Panc1 (cell line): Measurements from ENCODE around the gene OR4D1. TPM values are rescaled to one million over a fixed set of nuclear protein-coding genes. Genes with fewer than 3 reads are reported as not detected.

Experiments
- ATAC-seq: fragments of 200-7000 bp; cut with Tn5 transposase; 2 replicates; pipeline ENCODE4 v1.9.1; 2020; ENCODE audit warnings: mild to moderate bottlenecking, moderate library complexity
- BruUV-seq: library from RNA; stranded (reverse); fragments of 400-500 nt; replicated peaks from 2 replicates; lab custom pipeline; 2021; lab: Mats Ljungman, UMichigan
- CTCF ChIA-PET: fragments of 300-600 bp; sonication (Branson Sonifier 250); formaldehyde crosslinking; loops from one replicate; lab custom pipeline; 2022; ENCODE audit warnings: antibody characterized with exemption; lab: Charles Lee
- POLR2A ChIA-PET: fragments of 300-600 bp; sonication (Branson Sonifier 250); formaldehyde crosslinking; loops from one replicate; lab custom pipeline; 2022; ENCODE audit warnings: antibody characterized with exemption; lab: Charles Lee
- DNase-seq: peaks from one replicate; pipeline ENCODE4 v3.0.0-alpha.2; 2010; ENCODE audit warnings: low read depth, low spot score
- H3K27ac ChIP-seq: 2 replicates; pipeline ENCODE4 v1.5.1; 2011; ENCODE audit warnings: mild to moderate bottlenecking, low read length, inconsistent platforms
- H3K27me3 ChIP-seq: fragments of 200-500 bp; sonication (Bioruptor generic); 2 replicates; pipeline ENCODE4 v1.6.0; 2014; ENCODE audit warnings: low read length, inconsistent platforms; ENCODE audit not compliant: control insufficient read depth, insufficient read depth
- H3K36me3 ChIP-seq: fragments of 200-500 bp; sonication (Bioruptor generic); 2 replicates; pipeline ENCODE4 v1.5.1; 2014; ENCODE audit warnings: inconsistent platforms, mild to moderate bottlenecking, low read length, moderate library complexity; ENCODE audit not compliant: control insufficient read depth, insufficient read depth
- H3K4me1 ChIP-seq: 2 replicates; pipeline ENCODE4 v1.5.1; 2011; ENCODE audit warnings: inconsistent platforms, mild to moderate bottlenecking, low read length, moderate library complexity; ENCODE audit not compliant: control insufficient read depth, insufficient read depth
- H3K4me3 ChIP-seq, 2 experiments: 2 replicates each; pipeline ENCODE4 v1.5.1; 2011 to 2012; ENCODE audit warnings: low read depth in 2 of 2, low read length in 2 of 2, mild to moderate bottlenecking in 2 of 2, inconsistent platforms in 1 of 2, moderate library complexity in 1 of 2
- H3K9me3 ChIP-seq: fragments of 200-500 bp; sonication (Bioruptor generic); 2 replicates; pipeline ENCODE4 v1.5.1; 2014; ENCODE audit warnings: low read depth, mild to moderate bottlenecking, inconsistent platforms, low read length, moderate library complexity; ENCODE audit not compliant: control insufficient read depth, insufficient read depth
- POLR2AphosphoS5 ChIP-seq: IDR thresholded peaks from 2 replicates; pipeline ENCODE4 v1.6.1; 2012; ENCODE audit warnings: mild to moderate bottlenecking, low read depth, low read length, moderate library complexity
- REST ChIP-seq, 2 experiments: IDR thresholded peaks; 2 replicates each; pipeline ENCODE4 v1.6.1; 2011 to 2012; ENCODE audit warnings: low read depth in 2 of 2, control low read depth in 1 of 2, low read length in 1 of 2, mild to moderate bottlenecking in 1 of 2, moderate library complexity in 1 of 2; ENCODE audit not compliant: insufficient read depth in 1 of 2
- SIN3A ChIP-seq: IDR thresholded peaks from 2 replicates; pipeline ENCODE4 v1.6.1; 2012; ENCODE audit warnings: low read depth, mild to moderate bottlenecking, low read length, moderate library complexity, borderline replicate concordance; ENCODE audit not compliant: insufficient read depth
- TCF7L2 ChIP-seq: IDR thresholded peaks from 2 replicates; pipeline ENCODE4 v1.6.1; 2011; ENCODE audit warnings: mild to moderate bottlenecking, low read depth, low read length, inconsistent platforms
- in situ Hi-C: cut with HindIII; loops from 2 replicates; pipeline ENCODE4 v1.10.0; 2016; ENCODE audit warnings: low sequenced_read_pairs, low pct_unique_long_range_greater_than_20kb
- intact Hi-C: fragments of 100-400 bp; cut with micrococcal nuclease; formaldehyde crosslinking; loops from one replicate; pipeline ENCODE4 v1.10.0; 2022; ENCODE audit not compliant: unreplicated experiment
- total RNA-seq: library from RNA; stranded (reverse); gene quantifications from one replicate; pipeline ENCODE4 v1.2.1, GENCODE V29; 2021; ENCODE audit not compliant: unreplicated experiment
- TF ChIP-seq, protein P1 (sequence below): fragments of 450-650 bp; IDR thresholded peaks from 2 replicates; pipeline ENCODE4 v1.5.1; 2017; ENCODE audit warnings: mild to moderate bottlenecking

OR4D1 gene
- total RNA-seq, 1 experiment from 2014 or later, result 0.05 TPM

DNA sequence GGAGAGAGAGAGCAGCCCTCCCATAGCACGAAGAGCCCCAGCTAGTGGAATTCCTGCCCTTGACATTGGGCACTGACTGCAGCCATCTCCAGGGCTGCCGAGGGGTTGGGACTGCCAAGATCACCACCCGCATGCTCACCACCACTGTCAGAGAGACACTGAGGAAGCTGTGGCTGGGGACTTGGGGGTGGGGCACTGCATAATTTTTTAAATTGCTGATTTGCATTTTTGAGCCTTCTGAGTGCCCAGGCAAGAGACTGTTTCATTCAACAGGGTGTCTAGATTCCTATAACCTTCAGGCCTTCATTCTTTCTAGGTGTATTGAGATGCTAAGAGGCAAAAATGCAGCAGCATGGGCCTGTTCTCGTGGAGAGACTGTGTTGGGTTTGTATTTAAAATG lies 35.3 kb downstream of the OR4D1 start:
- ATAC-seq, result no peak
- no peak overlapping the region for H3K27ac ChIP-seq
- H3K4me1 ChIP-seq, result no peaks in the 10 kb centered on the region
- no TSS peak for BruUV-seq
- no peak for DNase-seq
- intact Hi-C loops (no loop called here), in situ Hi-C loops (no loop called here)
- no peak for TF ChIP-seq REST (IDR thresholded peaks at IDR 0.05; ENCODE audit: insufficient read depth in 1 of 2, low read depth in 2 of 2, low read length in 1 of 2)
- no peak for TF ChIP-seq SIN3A
- no peak for TF ChIP-seq POLR2AphosphoS5
- TF ChIP-seq TCF7L2, result no peak
- TF ChIP-seq, protein P1, sequence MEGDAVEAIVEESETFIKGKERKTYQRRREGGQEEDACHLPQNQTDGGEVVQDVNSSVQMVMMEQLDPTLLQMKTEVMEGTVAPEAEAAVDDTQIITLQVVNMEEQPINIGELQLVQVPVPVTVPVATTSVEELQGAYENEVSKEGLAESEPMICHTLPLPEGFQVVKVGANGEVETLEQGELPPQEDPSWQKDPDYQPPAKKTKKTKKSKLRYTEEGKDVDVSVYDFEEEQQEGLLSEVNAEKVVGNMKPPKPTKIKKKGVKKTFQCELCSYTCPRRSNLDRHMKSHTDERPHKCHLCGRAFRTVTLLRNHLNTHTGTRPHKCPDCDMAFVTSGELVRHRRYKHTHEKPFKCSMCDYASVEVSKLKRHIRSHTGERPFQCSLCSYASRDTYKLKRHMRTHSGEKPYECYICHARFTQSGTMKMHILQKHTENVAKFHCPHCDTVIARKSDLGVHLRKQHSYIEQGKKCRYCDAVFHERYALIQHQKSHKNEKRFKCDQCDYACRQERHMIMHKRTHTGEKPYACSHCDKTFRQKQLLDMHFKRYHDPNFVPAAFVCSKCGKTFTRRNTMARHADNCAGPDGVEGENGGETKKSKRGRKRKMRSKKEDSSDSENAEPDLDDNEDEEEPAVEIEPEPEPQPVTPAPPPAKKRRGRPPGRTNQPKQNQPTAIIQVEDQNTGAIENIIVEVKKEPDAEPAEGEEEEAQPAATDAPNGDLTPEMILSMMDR, result no peak
- no peaks in the 10 kb centered on the region for H3K9me3 ChIP-seq
- no peak overlapping the region for H3K4me3 ChIP-seq
- no peaks in the 10 kb centered on the region for H3K36me3 ChIP-seq
- no peaks in the 10 kb centered on the region; the same call in 1 of the 2 replicates for H3K27me3 ChIP-seq
- CTCF ChIA-PET, result no interaction called here
- POLR2A ChIA-PET, result no interaction called here

- ChIA-PET POLR2A (no interaction called here), CTCF (no interaction called here)
- no peak overlapping the region for H3K4me3 ChIP-seq
- no peaks in the 10 kb centered on the region for H3K4me1 ChIP-seq
- BruUV-seq, result no TSS peak
- H3K27me3 ChIP-seq, result no peaks in the 10 kb centered on the region; the same call in 1 of the 2 replicates
- in situ Hi-C loops, result no loop called here
- intact Hi-C loops, result no loop called here
- no peaks in the 10 kb centered on the region for H3K9me3 ChIP-seq
- TF ChIP-seq POLR2AphosphoS5 (no peak), TCF7L2 (no peak), SIN3A (no peak), REST (IDR thresholded peaks at IDR 0.05; ENCODE audit: insufficient read depth in 1 of 2, low read depth in 2 of 2, low read length in 1 of 2) (no peak)
- TF ChIP-seq, protein P1, result no peak
- DNase-seq, result no peak
- no peaks in the 10 kb centered on the region for H3K36me3 ChIP-seq
- H3K27ac ChIP-seq, result no peak overlapping the region
- ATAC-seq, result no peak
Observed at GRCh38 chr17:58184308-58184985, 36.3 kb downstream of the OR4D1 start.
